Spleen (tissue), 11 donors: ENCODE data around the gene CCDC50. TPM values are rescaled to one million over a fixed set of nuclear protein-coding genes. Genes with fewer than 3 reads are reported as not detected.

Experiments
- DNase-seq: peaks from one replicate; pipeline ENCODE4 v3.0.0-alpha.2; 2020
- H3K27ac ChIP-seq, 8 donors: fragments of 200-600 bp; sonication (generic) in 7 of 8; 1 replicate in 4 of 8; 2 replicates in 4 of 8; pipeline versions ENCODE4 v1.5.0 to v1.8.0; 2016 to 2021; ENCODE audit warnings: inconsistent platforms in 4 of 8, mild to moderate bottlenecking in 4 of 8, moderate library complexity in 1 of 8
- H3K27me3 ChIP-seq, 7 donors: fragments of 200-600 bp; sonication (generic) in 6 of 7; replicated peaks in 1 of 7; 1 replicate in 4 of 7; 2 replicates in 3 of 7; pipeline versions ENCODE4 v1.5.0 to v1.8.0; 2016 to 2021; ENCODE audit warnings: inconsistent platforms in 3 of 7, mild to moderate bottlenecking in 1 of 7
- H3K36me3 ChIP-seq, 6 donors: fragments of 200-600 bp; sonication (generic) in 5 of 6; 1 replicate in 4 of 6; 2 replicates in 2 of 6; pipeline versions ENCODE4 v1.5.0 to v1.8.0; 2016 to 2021; ENCODE audit warnings: inconsistent platforms in 2 of 6
- H3K4me1 ChIP-seq, 6 donors: fragments of 200-600 bp; sonication (generic) in 5 of 6; 1 replicate in 3 of 6; 2 replicates in 3 of 6; pipeline versions ENCODE4 v1.5.0 to v1.8.0; 2016 to 2021; ENCODE audit warnings: inconsistent platforms in 3 of 6
- H3K4me3 ChIP-seq, 8 donors: fragments of 200-600 bp; sonication (generic) in 7 of 8; 1 replicate in 4 of 8; 2 replicates in 4 of 8; pipeline versions ENCODE4 v1.5.0 to v1.8.0; 2016 to 2021; ENCODE audit warnings: inconsistent platforms in 4 of 8, mild to moderate bottlenecking in 4 of 8, moderate library complexity in 2 of 8
- H3K9me3 ChIP-seq, 8 donors: fragments of 200-600 bp; sonication (generic) in 7 of 8; 1 replicate in 4 of 8; 2 replicates in 4 of 8; pipeline versions ENCODE4 v1.5.0 to v1.8.0; 2016 to 2021; ENCODE audit warnings: inconsistent platforms in 4 of 8
- CTCF ChIP-seq, 11 experiments: fragments of 200-600 bp in 7 of 11; fragments of 450-650 bp in 4 of 11; sonication (generic) in 4 of 11; IDR thresholded peaks in 8 of 11; conservative IDR thresholded peaks in 3 of 11; 1 replicate in 7 of 11; 2 replicates in 4 of 11; pipeline versions ENCODE4 v1.4.0 to v1.8.0; 2016 to 2021; ENCODE audit warnings: antibody characterized with exemption in 11 of 11, inconsistent platforms in 4 of 11, mild to moderate bottlenecking in 1 of 11
- POLR2A ChIP-seq, 3 donors: fragments of 450-650 bp; IDR thresholded peaks; one replicate each; pipeline ENCODE4 v1.5.1; 2017; ENCODE audit warnings: antibody characterized with exemption in 3 of 3, mild to moderate bottlenecking in 1 of 3
- POLR2AphosphoS5 ChIP-seq, 3 donors: sonication (generic); formaldehyde crosslinking; IDR thresholded peaks; one replicate each; pipeline ENCODE4 v1.5.1; 2017; ENCODE audit warnings: antibody characterized with exemption in 3 of 3
- WGBS, 5 donors: extraction: QIAGEN DNeasy Blood & Tissue Kit in 3 of 5; methylation state at CpG; one replicate each; pipeline versions ENCODE4 v1.1.5 to v1.1.7; 2013 to 2018; 5-methylcytosine and 5-hydroxymethylcytosine counted together
- intact Hi-C: fragments of 100-400 bp; cut with DNase I; formaldehyde crosslinking; loops from one replicate; pipeline ENCODE4 v1.15.0; 2023; ENCODE audit warnings: low total_unique reads
- polyA plus RNA-seq, 3 donors: library from polyadenylated mRNA; stranded (reverse); fragments of 200-250 nt; gene quantifications; one replicate each; pipeline ENCODE4 v1.2.1, GENCODE V29; 2013
- total RNA-seq, 7 donors: library from RNA; depleted of rRNA in 3 of 7; stranded (reverse); fragments of >200 nt in 3 of 7; fragmentation: NEBNext Ultra II Directional in 4 of 7; extraction: Animal tissue kit (Norgen Biotek cat#: 25700) in 4 of 7; gene quantifications; one replicate each; pipeline versions ENCODE4 v1.1.0 to v1.2.1, GENCODE V29; 2016 to 2021
- donor health status: healthy with polysubstance abuse.
- donor health status: DM: no; HTN: no; CAD: no; lungs with moderate emphysema.
- donor health status: DM: no; HTN: no; CAD: no.
- donor health status: Bipolar disorder and iron deficiency.
- donor health status: healthy.
- donor health status: DM: no; HTN: no; CAD: no.
- donor health status: DM: yes; HTN: yes; CAD: no.

The CCDC50 gene
- total and polyA plus RNA-seq, 10 donors, result 42.5 to 167 (median 110) TPM

DNA sequence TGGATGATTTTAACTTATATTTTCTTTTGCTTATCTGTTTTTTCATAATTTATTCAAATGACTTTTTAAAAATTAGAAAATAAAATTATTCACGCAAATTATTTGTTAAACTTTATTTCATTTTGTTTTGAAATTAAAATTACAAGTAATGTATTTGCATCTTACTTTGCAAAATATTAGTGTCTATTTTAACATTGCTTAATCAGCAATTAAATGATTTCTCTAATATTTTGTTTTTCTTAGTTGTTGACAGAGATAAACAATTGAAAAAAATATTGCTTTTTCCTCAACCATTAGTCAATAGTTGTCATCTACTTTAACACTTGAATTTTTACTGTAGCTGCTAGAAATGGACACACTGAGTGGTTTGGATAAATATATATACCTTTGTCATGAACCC lies 99.0 kb downstream of the CCDC50 start:
- 91 to 98% (median 95%) methylated on average over 1 of the region's 1 CpG for WGBS, 5 donors
- H3K9me3 ChIP-seq, result peaks cover 0 to 7% (median 3%) of the 10 kb centered on the region in 8 donors
- H3K4me3 ChIP-seq, result no peak overlapping the region
- H3K36me3 ChIP-seq, result no peaks in the 10 kb centered on the region
- TF ChIP-seq CTCF (IDR thresholded peaks at IDR 0.05 in 8 of 11, conservative IDR thresholded peaks at IDR 0.05 in 3 of 11) (no peak), POLR2A (IDR thresholded peaks at IDR 0.05) (no peak), POLR2AphosphoS5 (IDR thresholded peaks at IDR 0.05) (no peak)
- H3K27me3 ChIP-seq, result no peaks in the 10 kb centered on the region
- intact Hi-C loops, result no loop called here
- H3K4me1 ChIP-seq, result no peaks in the 10 kb centered on the region
- no peak overlapping the region for H3K27ac ChIP-seq
- DNase-seq, result no peak

DNA sequence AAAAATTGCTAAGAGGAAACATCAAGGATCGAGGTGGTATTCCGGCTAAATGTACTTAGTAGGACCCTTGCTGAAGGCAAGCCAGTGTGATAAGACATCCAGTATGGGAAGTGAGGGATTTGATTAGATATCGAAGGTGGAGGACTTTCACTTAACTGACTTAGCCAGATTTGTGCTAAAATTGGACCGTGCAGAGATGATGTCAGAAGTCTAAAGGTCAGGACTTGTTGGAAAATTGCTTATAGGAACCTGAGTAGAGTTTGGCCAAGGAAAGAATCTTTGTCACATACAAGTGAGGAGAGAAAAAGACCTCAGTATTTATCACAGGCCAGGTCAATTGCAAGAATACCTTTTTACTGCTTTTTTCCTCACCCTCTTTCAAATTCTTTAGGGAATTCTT lies 100.9 kb downstream of the CCDC50 start:
- DNase-seq, result no peak
- intact Hi-C loops, result no loop called here
- H3K9me3 ChIP-seq, result peaks cover 0 to 7% (median 2%) of the 10 kb centered on the region in 8 donors
- TF ChIP-seq POLR2A (IDR thresholded peaks at IDR 0.05) (no peak), POLR2AphosphoS5 (IDR thresholded peaks at IDR 0.05) (no peak), CTCF (IDR thresholded peaks at IDR 0.05 in 8 of 11, conservative IDR thresholded peaks at IDR 0.05 in 3 of 11) (no peak)
- no peak overlapping the region for H3K4me3 ChIP-seq
- H3K4me1 ChIP-seq, result no peaks in the 10 kb centered on the region
- no peak overlapping the region for H3K27ac ChIP-seq
- WGBS, 5 donors, result 48 to 62% (median 59%) methylated on average over 4 of the region's 4 CpGs
- no peaks in the 10 kb centered on the region for H3K27me3 ChIP-seq
- H3K36me3 ChIP-seq, result no peaks in the 10 kb centered on the region

DNA sequence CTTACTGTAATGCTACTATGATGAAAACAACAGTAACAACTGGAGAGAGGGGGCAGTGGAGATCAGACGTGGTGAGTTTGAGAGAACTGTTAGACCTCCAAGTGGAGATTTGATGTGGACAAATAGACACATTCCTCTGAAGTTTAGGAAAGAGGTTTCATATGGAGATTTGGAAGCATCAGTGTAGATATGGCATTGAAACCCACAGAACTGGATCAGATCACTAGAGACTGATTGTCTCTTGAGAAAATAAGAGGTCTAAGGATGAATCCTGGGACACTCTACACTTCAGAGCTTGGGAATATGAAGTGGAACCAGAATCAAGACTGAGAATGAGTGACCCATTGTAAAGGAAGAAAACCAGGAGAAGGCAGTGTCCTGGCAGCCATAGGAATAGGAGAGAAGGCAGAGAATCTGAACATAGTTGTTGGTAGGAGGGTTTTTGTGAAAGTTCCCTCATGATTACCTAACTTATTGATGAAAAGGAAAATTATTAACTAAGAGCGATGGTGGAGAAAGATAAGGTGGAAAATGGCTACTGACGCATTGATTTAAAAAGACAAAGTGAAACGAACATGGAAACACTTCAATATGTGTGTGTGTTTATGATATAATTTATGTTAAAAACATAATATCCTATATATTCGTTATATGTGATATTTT lies 102.1 kb downstream of the CCDC50 start:
- TF ChIP-seq CTCF (IDR thresholded peaks at IDR 0.05 in 8 of 11, conservative IDR thresholded peaks at IDR 0.05 in 3 of 11), result no peak
- no peak for TF ChIP-seq POLR2AphosphoS5 (IDR thresholded peaks at IDR 0.05)
- TF ChIP-seq POLR2A (IDR thresholded peaks at IDR 0.05), result no peak
- H3K9me3 ChIP-seq, result peaks cover 0 to 7% (median 2%) of the 10 kb centered on the region in 8 donors
- no peaks in the 10 kb centered on the region for H3K27me3 ChIP-seq
- no peak overlapping the region for H3K4me3 ChIP-seq
- H3K27ac ChIP-seq, result no peak overlapping the region
- DNase-seq, result no peak
- H3K4me1 ChIP-seq, result no peaks in the 10 kb centered on the region
- no peaks in the 10 kb centered on the region for H3K36me3 ChIP-seq
- intact Hi-C loops, result no loop called here
- 68 to 84% (median 82%) methylated on average over 5 of the region's 5 CpGs for WGBS, 5 donors

DNA sequence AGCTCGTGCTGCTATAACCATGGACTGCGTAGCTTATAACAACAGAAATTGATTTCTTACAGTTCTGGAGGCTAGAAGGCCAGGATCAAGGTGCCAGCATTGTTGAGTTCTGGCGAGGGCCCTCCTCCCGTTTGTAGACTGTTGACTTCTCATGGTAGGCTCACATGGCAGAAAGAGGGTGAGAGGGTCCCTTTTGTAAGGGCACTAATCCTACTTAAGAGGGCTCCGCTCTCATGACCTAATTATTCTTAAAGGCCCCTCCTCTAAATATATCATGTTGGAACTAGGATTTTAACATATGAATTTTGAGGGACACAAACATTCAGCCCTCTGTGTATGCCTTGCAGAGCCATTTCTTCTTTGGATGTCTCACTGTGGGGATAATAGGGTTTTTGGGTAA lies 103.0 kb downstream of the CCDC50 start:
- intact Hi-C loops, result no loop called here
- Histone ChIP-seq H3K9me3 (peaks cover 0 to 7% (median 2%) of the 10 kb centered on the region in 8 donors), H3K4me1 (no peaks in the 10 kb centered on the region), H3K36me3 (no peaks in the 10 kb centered on the region), H3K27me3 (no peaks in the 10 kb centered on the region), H3K27ac (no peak overlapping the region), H3K4me3 (no peak overlapping the region)
- 81 to 96% (median 93%) methylated on average over 5 of the region's 5 CpGs for WGBS, 5 donors
- peak; percentile 34 for DNase-seq
- TF ChIP-seq POLR2A (IDR thresholded peaks at IDR 0.05), result no peak
- TF ChIP-seq CTCF (IDR thresholded peaks at IDR 0.05 in 8 of 11, conservative IDR thresholded peaks at IDR 0.05 in 3 of 11), result no peak
- no peak for TF ChIP-seq POLR2AphosphoS5 (IDR thresholded peaks at IDR 0.05)
